PC-9 (cell line): ENCODE measurements around the gene TSFM. TPM values are rescaled to one million over a fixed set of nuclear protein-coding genes. Genes with fewer than 3 reads are reported as not detected.

Experiments
- BruUV-seq: library from RNA; stranded (reverse); fragments of 400-500 nt; replicated peaks from 2 replicates; lab custom pipeline; 2021; lab: Mats Ljungman, UMichigan
- CTCF ChIA-PET: fragments of 300-600 bp; sonication (Branson Sonifier 250); formaldehyde crosslinking; loops from one replicate; lab custom pipeline; 2022; ENCODE audit warnings: antibody characterized with exemption; lab: Charles Lee
- POLR2A ChIA-PET: fragments of 300-600 bp; sonication (Branson Sonifier 250); formaldehyde crosslinking; loops from one replicate; lab custom pipeline; 2022; ENCODE audit warnings: antibody characterized with exemption; ENCODE audit not compliant: unreplicated experiment; lab: Charles Lee
- DNase-seq, 2 experiments: peaks; one replicate each; pipeline versions ENCODE4 v3.0.0 to v3.0.0-alpha.2; 2015 to 2022; ENCODE audit warnings: mixed read lengths in 1 of 2
- H2AFZ ChIP-seq: fragments of 200-600 bp; sonication (generic); 2 replicates; pipeline ENCODE4 v1.8.1; 2017; ENCODE audit warnings: antibody characterized with exemption
- H3F3A ChIP-seq: fragments of 200-600 bp; sonication (generic); 2 replicates; pipeline ENCODE4 v1.8.1; 2017; ENCODE audit warnings: antibody characterized with exemption, mild to moderate bottlenecking, low read depth; ENCODE audit not compliant: insufficient read depth
- H3K27ac ChIP-seq: fragments of 200-600 bp; sonication (generic); 2 replicates; pipeline ENCODE4 v1.6.1; 2016; ENCODE audit warnings: mixed run types
- H3K27me3 ChIP-seq: fragments of 200-600 bp; sonication (generic); 2 replicates; pipeline ENCODE4 v1.6.1; 2016; ENCODE audit warnings: low read depth, mixed run types; ENCODE audit not compliant: insufficient read depth
- H3K36me3 ChIP-seq: fragments of 200-600 bp; sonication (generic); 2 replicates; pipeline ENCODE4 v1.6.1; 2016; ENCODE audit warnings: low read depth, mixed run types
- H3K4me1 ChIP-seq: fragments of 200-600 bp; sonication (generic); replicated peaks from 2 replicates; pipeline ENCODE4 v1.6.1; 2016; ENCODE audit warnings: mixed run types; ENCODE audit not compliant: insufficient read depth
- H3K4me2 ChIP-seq: fragments of 200-600 bp; sonication (generic); 2 replicates; pipeline ENCODE4 v1.6.1; 2017; ENCODE audit warnings: mixed run types
- H3K4me3 ChIP-seq: fragments of 200-600 bp; sonication (generic); 2 replicates; pipeline ENCODE4 v1.6.1; 2016; ENCODE audit warnings: mixed run types
- H3K79me2 ChIP-seq: fragments of 200-600 bp; sonication (generic); 2 replicates; pipeline ENCODE4 v1.6.1; 2017; ENCODE audit warnings: low read depth, mixed run types
- H3K9me2 ChIP-seq: fragments of 200-600 bp; sonication (generic); 2 replicates; pipeline ENCODE4 v1.8.1; 2017; ENCODE audit warnings: mild to moderate bottlenecking; ENCODE audit not compliant: insufficient read depth
- H3K9me3 ChIP-seq: fragments of 200-600 bp; sonication (generic); 2 replicates; pipeline ENCODE4 v1.8.1; 2016; ENCODE audit warnings: low read depth; ENCODE audit not compliant: insufficient read depth
- H4K20me1 ChIP-seq: fragments of 200-600 bp; sonication (generic); 2 replicates; pipeline ENCODE4 v1.8.1; 2017; ENCODE audit not compliant: insufficient read depth
- CTCF ChIP-seq: fragments of 200-600 bp; sonication (generic); conservative IDR thresholded peaks from 2 replicates; pipeline ENCODE4 v1.6.1; 2017; ENCODE audit warnings: mixed run types, antibody characterized with exemption, mild to moderate bottlenecking, moderate library complexity
- EZH2 ChIP-seq: fragments of 200-600 bp; sonication (generic); IDR thresholded peaks from 2 replicates; pipeline ENCODE4 v1.8.0; 2017; ENCODE audit warnings: antibody characterized with exemption, low read depth
- intact Hi-C: fragments of 100-400 bp; cut with micrococcal nuclease; formaldehyde crosslinking; loops from one replicate; pipeline ENCODE4 v1.10.0; 2022; ENCODE audit not compliant: unreplicated experiment
- total RNA-seq: library from RNA; stranded (reverse); gene quantifications from 2 replicates; pipeline ENCODE4 v1.2.3, GENCODE V29; 2021

The TSFM gene
- total RNA-seq, 1 experiment from 2014 or later = 44.8 TPM

- TF ChIP-seq EZH2 (no peak), CTCF (no peak)
These were observed 41.5 kb downstream of the TSFM start for GRCh38 chr12:57823908-57824640.

GRCh38 chr12:57825451-57825850, 42.9 kb downstream of the TSFM start:
- Histone ChIP-seq H3K79me2 (peaks cover 3% of the 10 kb centered on the region), H4K20me1 (peaks cover 21% of the 10 kb centered on the region), H3K36me3 (peaks cover 28% of the 10 kb centered on the region), H3K9me3 (no peaks in the 10 kb centered on the region), H3F3A (no peaks in the 10 kb centered on the region; the same call in 1 of the 2 replicates), H2AFZ (no peak overlapping the region), H3K4me3 (no peak overlapping the region), H3K4me1 (no peaks in the 10 kb centered on the region), H3K4me2 (no peak overlapping the region), H3K27me3 (no peaks in the 10 kb centered on the region), H3K9me2 (no peaks in the 10 kb centered on the region), H3K27ac (no peak overlapping the region)
- CTCF ChIA-PET = no interaction called here
- POLR2A ChIA-PET = no interaction called here
- DNase-seq = no peak
- intact Hi-C loops = no loop called here
- no TSS peak for BruUV-seq
- TF ChIP-seq EZH2 = no peak
- no peak for TF ChIP-seq CTCF

More at GRCh38 chr12:57823908-57824640, 41.5 kb downstream of the TSFM start:
- Histone ChIP-seq H3K4me1 (no peaks in the 10 kb centered on the region), H3K9me2 (no peaks in the 10 kb centered on the region), H3K27me3 (no peaks in the 10 kb centered on the region), H2AFZ (no peak overlapping the region), H3F3A (no peaks in the 10 kb centered on the region; the same call in 1 of the 2 replicates), H3K79me2 (no peaks in the 10 kb centered on the region), H3K27ac (no peak overlapping the region), H4K20me1 (peaks cover 8% of the 10 kb centered on the region; the same call in 1 of the 2 replicates), H3K4me3 (no peak overlapping the region), H3K36me3 (peaks cover 28% of the 10 kb centered on the region), H3K9me3 (no peaks in the 10 kb centered on the region), H3K4me2 (no peak overlapping the region)
- DNase-seq = no peak
- ChIA-PET CTCF (no interaction called here), POLR2A (no interaction called here)
- no TSS peak for BruUV-seq
- intact Hi-C loops = no loop called here

DNA sequence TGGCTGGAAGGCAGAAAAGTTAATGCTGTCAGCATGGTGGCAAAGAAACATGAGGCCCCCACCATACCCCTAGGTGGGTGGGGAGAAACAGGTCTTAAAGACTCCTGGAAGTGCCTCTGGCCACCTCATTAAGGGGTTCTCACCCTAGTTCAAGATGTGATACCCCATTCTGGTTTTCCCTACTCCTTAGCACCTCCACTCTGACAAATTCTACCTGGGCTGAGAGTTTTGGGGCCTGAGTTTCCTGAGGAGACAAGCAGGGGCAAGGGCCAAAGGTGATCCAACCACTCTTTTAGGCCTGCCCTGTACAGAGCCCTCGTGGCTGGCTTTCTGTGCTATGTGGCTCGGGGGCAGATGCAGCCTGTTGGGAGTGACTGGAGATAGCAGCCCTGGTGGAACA, 43.8 kb downstream of the TSFM start:
- Histone ChIP-seq H3K36me3 (peaks cover 28% of the 10 kb centered on the region), H3F3A (no peaks in the 10 kb centered on the region; the same call in 1 of the 2 replicates), H3K79me2 (peaks cover 11% of the 10 kb centered on the region), H3K4me2 (no peak overlapping the region), H3K4me3 (no peak overlapping the region), H2AFZ (no peak overlapping the region), H4K20me1 (peaks cover 31% of the 10 kb centered on the region), H3K9me3 (no peaks in the 10 kb centered on the region), H3K27me3 (no peaks in the 10 kb centered on the region), H3K27ac (no peak overlapping the region), H3K4me1 (no peaks in the 10 kb centered on the region), H3K9me2 (no peaks in the 10 kb centered on the region)
- TF ChIP-seq CTCF (no peak), EZH2 (no peak)
- DNase-seq = no peak
- BruUV-seq = no TSS peak
- ChIA-PET POLR2A (no interaction called here), CTCF (no interaction called here)
- intact Hi-C loops = no loop called here
